IPS DF 19.7 (cell line): ENCODE results near the gene CPM.
"Not testable (repeated sequence)": the region's sequence is repeated elsewhere in the genome, so short reads cannot be mapped to it uniquely, and the experiment has no call there.

ENCODE experiments used
- DNase-seq: peaks from one replicate; pipeline ENCODE4 v3.0.0-alpha.2; 2013; ENCODE audit warnings: low read depth, low spot score

The CPM gene

DNA sequence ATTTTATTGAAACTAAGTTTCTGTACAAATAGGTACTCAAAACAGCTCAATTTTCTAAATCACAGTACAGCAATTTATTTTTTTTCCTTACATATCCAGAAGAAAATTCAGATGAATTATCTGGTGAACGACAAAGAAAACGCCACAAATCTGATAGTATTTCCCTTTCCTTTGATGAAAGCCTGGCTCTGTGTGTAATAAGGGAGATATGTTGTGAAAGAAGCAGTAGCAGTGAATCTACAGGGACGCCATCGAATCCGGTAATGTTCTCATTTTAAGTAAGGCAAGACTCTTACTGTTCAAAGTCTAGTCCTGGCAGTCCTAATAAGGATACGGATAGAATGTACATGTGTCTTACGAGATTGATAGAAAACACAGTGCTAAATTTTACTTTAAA is 104.3 kb downstream of the CPM start:
- no peak for DNase-seq

DNA sequence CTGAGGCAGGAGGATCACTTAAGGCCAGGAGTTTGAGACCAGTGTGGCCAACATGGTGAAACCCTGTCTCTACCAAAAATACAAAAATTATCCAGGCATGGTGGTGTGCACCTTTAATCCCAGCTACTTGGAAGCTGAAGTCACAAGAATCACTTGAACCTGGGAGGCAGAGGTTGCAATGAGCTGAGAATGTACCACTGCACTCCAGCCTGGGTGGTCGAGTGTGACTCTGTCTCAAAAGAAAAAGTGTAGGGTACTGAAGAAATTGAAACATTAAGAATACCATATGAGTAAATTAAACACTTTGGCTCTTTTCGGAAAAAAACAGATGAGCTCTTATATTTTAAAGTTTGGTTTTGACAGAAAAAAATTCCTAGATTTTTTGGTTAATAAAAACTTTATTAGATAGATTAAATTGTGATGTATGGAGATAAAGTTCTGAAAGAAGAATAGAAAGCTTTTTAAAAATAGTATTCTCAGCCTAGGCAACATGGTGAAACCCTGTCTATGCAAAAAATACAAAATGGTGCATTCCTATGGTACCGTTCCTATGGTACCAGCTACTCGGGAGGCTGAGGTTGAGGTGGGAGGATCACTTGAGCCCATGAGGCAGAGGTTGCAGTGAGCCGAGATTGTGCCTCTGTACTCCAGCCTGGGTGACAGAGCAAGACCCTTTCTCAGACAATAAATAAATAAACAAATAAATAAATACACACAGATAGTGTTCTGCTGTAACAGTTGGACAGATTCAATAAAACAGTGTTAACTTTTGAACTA is 104.9 kb downstream of the CPM start:
- no peak for DNase-seq

DNA sequence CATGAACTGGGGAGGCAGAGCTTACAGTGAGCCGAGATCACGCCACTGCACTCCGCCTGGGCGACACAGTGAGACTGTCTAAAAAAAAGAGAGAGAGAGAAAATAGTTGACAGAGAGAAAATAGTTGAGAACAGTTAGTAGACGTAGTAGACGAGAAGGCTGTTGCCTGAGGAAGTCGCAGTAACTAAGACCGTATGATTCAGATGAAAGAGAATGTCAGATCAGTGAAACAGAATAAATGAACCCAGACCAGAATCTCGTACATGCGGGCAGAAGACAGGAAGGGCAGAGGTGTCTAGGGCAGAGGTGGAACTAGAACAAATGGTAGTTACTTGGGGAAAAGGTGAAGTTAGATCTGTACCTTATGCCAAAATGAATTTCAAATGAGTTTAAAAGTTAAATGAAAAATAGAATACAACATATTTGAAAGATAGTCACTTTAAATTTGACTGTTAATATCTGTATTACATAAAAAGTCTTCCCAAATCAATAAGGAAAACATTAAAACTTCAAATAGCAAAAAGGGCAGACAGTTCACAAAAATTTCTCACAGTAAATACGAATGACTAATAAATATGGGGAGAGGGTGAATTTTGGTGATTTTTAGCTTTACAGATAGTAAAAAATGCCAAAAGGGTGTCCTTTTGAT is 107.3 kb downstream of the CPM start:
- no peak for DNase-seq

DNA sequence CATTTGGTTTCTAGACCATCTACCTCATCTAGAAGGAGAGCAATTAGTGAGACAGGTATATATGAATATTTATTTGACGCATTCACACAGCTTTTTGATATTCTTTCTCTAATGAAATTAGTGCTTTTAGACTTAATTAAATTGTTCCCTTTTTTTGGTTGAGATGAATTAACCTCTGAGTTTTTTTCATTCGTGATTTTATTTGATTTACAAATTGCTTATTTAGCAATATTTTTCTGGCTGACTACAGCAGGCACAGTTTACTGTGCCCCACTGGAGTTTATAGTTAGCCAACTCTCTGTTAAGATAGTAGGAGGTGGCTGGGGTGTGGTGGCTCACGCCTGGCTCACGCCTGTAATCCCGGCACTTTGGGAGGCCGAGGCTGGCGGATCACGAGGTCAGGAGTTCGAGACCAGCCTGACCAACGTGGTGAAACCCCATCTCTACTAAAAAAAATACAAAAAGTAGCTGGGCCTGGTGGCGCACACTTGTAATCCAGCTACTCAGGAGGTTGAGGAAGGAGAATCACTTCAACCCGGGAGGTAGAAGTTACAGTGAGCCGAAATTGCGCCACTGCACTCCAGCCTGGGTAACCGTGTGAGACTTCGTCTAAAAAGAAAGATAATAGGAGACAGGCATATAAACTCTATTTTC is 108.2 kb downstream of the CPM start:
- DNase-seq, result no peak

DNA sequence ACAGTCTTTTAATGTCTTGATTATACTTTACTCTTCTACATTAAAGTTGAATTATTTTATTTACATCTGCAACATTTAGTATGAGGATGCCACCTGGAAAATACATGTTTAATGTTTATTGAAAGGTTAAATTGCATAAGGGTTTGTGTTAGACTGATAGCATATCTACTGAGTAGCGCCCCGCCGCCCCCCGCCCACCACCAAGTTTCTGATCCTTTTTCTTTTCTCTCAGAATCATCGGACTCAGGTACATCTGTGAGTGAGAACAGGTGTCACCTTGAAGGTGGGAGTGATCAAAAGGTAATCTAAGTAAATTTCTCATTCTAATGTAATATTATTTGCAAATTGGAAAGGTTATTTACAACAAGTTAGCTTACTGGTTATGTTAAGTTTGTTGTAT is 108.8 kb downstream of the CPM start:
- DNase-seq, result no peak

DNA sequence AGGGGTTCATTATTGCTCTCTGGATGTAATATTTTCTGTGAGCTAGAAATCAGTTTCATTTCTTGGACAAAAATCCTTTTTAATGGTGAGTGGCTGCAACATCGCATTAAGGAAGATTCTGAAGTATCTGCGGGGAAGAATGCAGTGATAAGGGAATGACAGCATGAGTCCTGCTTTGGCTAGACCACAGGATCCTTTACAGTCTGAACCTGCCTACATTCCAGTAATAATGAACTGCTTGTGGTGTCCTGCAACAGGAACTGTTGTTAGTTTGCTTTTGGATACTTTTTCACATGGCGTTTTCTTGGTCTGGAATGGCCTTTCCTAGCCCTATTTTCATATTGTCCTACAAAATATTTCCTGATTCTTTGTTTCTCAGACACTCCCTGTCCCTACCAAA is 109.3 kb downstream of the CPM start:
- DNase-seq, result no peak

DNA sequence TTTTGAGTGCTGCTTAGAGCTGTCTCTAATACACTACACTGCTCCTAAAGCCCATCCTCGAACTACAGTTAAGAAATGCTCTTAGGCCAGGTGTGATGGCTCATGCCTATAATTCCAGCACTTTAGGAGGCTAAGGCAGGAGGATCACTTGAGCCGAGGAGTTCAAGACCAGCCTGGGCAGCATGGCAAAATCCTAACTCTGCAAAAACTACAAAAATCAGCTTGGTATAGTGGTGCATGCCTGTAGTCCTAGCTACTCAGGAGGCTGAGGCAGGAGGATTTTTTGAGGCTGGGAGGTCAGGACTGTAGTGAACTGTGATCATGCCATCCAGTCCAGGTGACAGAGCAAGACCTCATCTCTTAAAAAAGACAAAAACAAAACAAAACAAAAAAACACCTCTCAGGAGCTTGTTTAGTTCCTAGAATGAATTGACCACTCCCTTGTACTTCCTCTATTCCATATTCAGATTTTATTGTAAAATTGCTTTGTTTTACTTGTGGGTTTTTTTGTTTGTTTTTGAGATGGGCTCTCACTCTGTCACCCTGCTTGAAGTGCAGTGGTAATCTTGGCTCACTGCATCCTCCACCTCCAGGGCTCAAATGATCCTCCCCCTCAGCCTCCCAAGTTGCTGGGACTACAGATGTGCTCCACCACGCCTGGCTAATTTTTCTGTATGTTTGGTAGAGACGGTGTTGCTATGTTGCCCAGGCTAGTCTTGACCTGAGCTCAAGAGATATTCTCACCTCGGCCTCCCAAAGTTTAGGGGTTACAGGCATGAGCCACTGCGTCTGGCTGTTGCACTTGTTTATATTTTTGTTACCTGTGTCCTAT is 111.4 kb downstream of the CPM start:
- no peak for DNase-seq

DNA sequence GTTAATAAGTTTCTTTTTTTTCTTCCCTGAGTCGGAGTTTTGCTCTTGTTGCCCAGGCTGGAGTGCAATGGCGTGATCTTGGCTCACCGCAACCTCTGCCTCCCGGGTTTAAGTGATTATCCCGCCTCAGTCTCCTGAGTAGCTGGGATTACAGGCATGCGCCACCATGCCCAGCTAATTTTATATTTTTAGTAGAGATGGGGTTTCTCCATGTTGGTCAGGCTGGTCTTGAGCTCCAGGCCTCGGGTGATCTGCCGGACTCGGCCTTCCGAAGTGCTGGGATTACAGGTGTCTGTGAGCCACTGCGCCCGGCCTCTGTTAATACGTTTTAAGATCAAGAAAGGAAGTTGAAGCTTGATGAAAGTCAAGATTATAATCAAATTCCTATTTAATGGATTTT is 113.5 kb downstream of the CPM start:
- DNase-seq, result not testable (repeated sequence)

DNA sequence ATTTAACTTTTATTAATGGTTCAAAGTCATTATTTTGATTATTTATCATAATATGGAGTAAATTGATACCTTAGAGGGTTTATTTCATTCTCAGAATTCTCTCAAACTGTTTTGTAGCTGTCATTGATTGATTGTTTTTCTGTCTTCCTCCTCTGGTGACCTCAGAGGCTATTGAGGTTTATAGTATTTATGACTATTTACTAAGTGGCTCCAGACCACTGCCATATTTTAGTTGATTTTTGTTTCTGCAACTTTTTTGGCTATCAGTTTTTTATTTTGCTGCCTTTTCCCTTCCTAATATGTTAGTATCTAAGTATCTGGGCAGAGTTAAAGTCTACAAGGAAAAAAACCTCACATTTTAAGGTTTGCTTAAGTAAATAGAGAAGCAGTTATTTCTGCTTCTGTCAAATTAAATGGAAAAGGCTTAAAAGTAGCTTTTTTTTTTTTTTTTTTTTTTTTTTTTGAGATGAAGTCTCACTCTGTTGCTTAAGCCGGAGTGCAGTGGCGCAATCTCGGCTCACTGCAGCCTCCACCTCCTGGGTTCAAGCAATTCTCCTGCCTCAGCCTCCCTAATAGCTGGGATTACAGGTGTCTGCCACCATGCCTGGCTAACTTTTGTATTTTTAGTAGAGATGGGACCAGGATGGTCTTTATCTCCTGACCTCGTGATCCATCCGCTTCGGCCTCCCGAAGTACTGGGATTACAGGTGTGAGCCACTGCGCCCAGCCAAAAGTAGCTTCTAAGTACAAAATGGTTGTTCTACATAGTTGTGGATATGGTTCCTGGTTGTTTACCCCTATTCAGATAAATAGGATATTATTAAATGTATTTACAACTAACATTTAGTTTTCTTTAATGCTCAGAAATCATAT is 116.8 kb downstream of the CPM start:
- no peak for DNase-seq

DNA sequence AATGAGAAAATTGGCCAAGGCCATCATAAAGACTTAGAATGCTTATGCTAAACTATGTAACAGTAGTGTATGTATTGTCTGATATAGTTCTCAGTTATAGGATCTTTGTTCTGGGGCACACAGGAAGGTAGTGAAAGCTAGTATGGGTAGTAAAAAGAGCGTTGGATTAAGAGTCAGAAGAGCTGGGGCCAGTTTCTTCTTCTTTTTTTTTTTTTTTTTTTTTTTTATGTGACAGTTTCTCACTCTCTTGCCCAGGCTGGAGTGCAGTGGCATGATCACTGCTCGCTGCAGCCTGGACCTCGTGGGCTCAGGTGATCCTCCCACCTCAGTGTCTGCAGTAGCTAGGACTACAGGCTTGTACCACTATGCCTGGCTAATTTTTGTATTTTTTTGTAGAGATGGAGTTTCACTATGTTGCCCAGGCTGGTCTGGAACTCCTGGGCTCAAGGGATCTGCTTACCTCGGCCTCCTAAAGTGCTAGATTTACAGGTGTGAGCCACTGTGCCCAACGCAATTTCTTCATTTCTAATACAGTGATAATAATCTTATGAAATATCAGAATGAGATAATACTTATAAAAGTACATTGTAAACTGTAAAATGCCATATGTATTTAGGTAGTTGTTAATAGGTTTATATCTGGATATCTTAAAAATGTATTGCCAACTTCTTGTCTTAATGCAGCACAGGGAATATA is 117.6 kb downstream of the CPM start:
- DNase-seq, result no peak

DNA sequence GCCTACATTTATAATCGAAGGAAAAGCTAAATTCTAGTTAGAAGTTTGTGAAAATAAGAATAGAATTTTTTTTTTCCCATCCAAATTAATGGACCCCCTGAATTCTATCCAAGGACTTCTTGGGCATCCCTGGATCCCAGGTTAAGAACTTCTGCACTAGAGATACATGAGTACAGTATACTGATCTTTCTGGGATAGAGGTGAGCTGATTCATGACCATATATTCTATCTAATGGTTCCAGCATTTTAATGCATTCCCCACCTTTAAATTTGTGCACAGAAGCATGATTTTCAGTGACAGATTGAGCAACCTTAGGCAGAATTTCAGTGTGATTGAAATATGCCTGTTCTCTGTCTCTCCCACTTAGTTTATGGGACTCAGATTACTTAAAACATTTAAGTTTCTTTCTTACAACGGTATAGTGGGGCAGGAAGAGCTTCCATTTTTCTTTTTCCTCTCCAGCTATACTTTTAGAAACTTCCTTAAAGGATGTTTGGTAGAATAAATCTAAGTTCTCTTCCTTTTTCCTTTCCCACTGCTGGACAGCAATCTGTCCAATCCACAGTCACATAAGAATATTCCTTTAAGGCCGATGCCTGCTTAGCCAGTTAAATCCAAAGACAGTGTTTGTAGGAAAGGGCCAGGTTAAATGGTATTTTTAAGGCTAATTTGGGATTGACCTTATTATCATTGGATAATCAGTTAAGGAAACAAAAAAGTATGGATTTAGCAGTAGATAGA is 118.3 kb downstream of the CPM start:
- DNase-seq, result no peak

DNA sequence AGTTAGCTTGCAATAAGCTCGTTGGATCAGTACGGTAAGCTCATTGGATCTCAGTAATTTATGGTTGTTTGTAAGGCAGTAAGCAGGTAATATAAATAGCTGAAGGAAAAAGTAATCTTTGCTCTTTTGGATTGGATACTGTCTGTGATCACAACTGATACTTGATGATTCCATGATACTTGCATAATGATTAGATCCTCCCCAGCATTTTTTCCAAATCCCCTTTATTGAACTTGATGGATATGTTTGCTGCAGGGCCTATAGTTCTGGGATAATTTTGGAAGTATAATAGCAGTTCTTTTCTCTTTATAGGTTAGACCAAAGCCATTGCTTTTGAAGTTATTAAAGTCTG is 119.8 kb downstream of the CPM start:
- no peak for DNase-seq

DNA sequence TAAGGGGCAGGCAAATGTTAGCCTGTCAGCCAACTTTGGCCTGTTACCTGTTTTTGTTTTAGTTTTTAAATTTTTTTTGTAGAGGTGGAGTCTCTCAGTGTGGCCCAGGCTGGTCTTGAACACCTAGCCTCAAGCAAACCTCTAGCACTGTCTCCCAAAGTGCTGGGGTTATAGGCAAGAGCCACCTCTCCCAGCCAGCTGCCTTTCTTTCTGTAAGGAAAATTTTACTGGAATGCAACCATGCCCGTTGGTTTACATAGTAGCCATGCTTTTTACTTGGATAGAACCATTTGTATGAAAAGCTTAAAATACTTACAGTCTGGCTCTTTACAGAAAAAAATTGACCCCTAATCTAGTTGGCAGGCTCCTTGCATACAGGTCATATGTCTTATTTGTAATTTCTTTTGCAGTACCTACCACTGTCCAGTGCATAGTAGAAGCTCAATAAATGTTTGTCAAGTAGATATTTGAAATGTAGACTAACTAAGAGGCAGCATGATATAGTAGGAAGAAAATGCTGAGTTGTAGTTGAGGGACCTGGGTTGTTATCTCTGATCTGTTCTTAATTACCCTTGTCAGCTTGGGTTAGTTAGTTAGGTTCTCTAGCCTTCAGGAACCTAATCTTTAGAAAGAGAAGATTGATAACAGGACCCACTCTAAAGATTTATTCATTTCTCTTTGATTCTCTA is 120.3 kb downstream of the CPM start:
- no peak for DNase-seq

DNA sequence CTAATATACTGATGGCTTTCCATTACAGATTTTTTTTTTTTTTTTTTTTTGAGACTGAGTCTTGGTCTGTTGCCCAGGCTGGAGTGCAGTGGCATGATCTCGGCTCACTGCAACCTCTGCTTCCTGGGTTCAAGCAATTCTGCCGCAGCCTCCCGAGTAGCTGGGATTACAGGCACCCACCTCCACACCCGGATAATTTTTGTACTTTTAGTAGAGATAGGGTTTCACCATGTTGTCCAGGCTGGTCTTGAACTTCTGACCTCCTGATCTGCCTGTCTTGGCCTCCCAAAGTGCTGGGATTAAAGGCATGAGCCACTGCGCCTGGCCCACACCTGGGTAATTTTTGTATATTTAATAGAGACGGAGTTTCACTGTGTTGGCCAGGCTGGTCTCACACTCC is 121.4 kb downstream of the CPM start:
- DNase-seq, result not testable (repeated sequence)

DNA sequence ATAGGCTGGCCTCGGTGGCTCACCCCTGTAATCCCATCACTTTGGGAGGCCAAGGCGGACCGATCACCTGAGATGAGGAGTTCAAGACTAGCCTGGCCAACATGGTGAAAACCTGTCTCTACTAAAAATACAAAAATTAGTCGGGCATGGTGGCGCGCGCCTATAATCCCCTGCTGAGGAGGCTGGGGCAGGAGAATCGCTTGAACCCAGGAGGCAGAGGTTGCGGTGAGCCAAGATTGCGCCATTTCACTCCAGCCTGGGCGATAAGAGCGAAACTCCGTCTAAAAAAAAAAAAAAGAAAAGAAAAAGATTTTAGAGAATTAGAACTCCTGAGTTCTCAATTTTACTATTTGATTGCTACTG is 123.0 kb downstream of the CPM start:
- not testable (repeated sequence) for DNase-seq

DNA sequence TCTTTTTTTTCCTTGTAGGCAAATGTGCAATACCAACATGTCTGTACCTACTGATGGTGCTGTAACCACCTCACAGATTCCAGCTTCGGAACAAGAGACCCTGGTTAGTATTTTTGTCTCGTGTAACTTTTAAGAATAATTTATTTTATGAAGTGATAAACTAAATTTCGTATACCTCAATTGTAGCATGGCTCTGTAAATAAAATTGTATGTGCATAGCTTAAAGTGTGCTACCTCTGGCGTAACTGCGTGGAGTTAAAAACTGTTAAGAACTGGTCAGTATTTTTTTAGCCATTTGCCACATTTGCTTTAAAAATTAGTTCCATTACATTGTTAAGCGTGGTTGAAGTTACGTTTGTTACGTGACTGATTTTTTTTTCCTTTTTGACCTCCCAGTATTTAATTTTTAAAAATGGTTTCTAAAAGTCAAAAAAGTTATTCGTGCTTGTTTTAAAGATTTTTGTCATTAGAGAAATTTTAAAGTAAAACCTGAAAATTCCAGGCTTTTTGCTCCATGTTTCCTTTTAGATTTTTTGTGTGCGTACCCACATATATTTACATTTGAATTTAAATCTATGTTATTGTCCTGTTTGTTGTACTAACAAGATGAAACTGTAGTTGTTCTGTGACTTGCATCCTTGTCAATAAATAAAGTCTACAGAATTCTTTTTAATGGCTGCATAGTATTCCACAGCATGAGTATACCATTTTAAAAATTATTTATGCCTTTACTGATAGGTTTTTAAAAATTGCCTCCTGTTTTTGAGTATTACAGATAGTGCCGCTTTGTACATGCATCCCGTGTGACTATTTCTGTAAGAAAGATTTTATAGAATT is 123.6 kb downstream of the CPM start:
- no peak for DNase-seq

DNA sequence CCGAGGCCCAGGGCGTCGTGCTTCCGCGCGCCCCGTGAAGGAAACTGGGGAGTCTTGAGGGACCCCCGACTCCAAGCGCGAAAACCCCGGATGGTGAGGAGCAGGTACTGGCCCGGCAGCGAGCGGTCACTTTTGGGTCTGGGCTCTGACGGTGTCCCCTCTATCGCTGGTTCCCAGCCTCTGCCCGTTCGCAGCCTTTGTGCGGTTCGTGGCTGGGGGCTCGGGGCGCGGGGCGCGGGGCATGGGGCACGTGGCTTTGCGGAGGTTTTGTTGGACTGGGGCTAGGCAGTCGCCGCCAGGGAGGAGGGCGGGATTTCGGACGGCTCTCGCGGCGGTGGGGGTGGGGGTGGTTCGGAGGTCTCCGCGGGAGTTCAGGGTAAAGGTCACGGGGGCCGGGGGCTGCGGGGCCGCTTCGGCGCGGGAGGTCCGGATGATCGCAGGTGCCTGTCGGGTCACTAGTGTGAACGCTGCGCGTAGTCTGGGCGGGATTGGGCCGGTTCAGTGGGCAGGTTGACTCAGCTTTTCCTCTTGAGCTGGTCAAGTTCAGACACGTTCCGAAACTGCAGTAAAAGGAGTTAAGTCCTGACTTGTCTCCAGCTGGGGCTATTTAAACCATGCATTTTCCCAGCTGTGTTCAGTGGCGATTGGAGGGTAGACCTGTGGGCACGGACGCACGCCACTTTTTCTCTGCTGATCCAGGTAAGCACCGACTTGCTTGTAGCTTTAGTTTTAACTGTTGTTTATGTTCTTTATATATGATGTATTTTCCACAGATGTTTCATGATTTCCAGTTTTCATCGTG is 124.4 kb downstream of the CPM start:
- peak; percentile 81 for DNase-seq
